HEK293 (cell line): Measurements from ENCODE around the gene IGLON5.
A peak's percentile ranks its signal among the peaks of the same experiment; 100 is the strongest.

Experiments
- GLIS1 ChIP-seq: fragments of 450-650 bp; formaldehyde crosslinking; IDR thresholded peaks from 2 replicates; pipeline ENCODE4 v1.5.1; 2016; ENCODE audit warnings: missing biosample characterization, missing genetic modification characterization
- GLIS2 ChIP-seq: fragments of 450-650 bp; formaldehyde crosslinking; IDR thresholded peaks from 2 replicates; pipeline ENCODE4 v1.5.1; 2016; ENCODE audit warnings: missing biosample characterization, missing genetic modification characterization
- KLF8 ChIP-seq: fragments of 450-650 bp; formaldehyde crosslinking; IDR thresholded peaks from 2 replicates; pipeline ENCODE4 v1.5.1; 2016; ENCODE audit warnings: missing biosample characterization, missing genetic modification characterization
- KLF9 ChIP-seq: fragments of 450-650 bp; formaldehyde crosslinking; IDR thresholded peaks from 2 replicates; pipeline ENCODE4 v1.5.1; 2016; ENCODE audit warnings: missing biosample characterization, missing genetic modification characterization, low read depth
- SP2 ChIP-seq: fragments of 450-650 bp; formaldehyde crosslinking; IDR thresholded peaks from 2 replicates; pipeline ENCODE4 v1.5.1; 2016; ENCODE audit warnings: missing biosample characterization, missing genetic modification characterization
- SP3 ChIP-seq: fragments of 450-650 bp; formaldehyde crosslinking; IDR thresholded peaks from 2 replicates; pipeline ENCODE4 v1.5.1; 2016; ENCODE audit warnings: missing biosample characterization, missing genetic modification characterization
- SP7 ChIP-seq: fragments of 450-650 bp; formaldehyde crosslinking; IDR thresholded peaks from 2 replicates; pipeline ENCODE4 v1.5.1; 2016; ENCODE audit warnings: missing biosample characterization, missing genetic modification characterization
- ZBTB11 ChIP-seq: fragments of 450-650 bp; formaldehyde crosslinking; conservative IDR thresholded peaks from 2 replicates; pipeline ENCODE4 v1.5.1; 2016; ENCODE audit warnings: low read depth, missing biosample characterization, missing genetic modification characterization
- ZEB2 ChIP-seq: fragments of 450-650 bp; formaldehyde crosslinking; IDR thresholded peaks from 2 replicates; pipeline ENCODE4 v1.5.1; 2016; ENCODE audit warnings: missing biosample characterization, missing genetic modification characterization
- ZFHX2 ChIP-seq: fragments of 450-650 bp; formaldehyde crosslinking; conservative IDR thresholded peaks from 2 replicates; pipeline ENCODE4 v1.5.1; 2016; ENCODE audit warnings: missing biosample characterization, missing genetic modification characterization
- ZNF16 ChIP-seq: fragments of 450-650 bp; formaldehyde crosslinking; IDR thresholded peaks from 2 replicates; pipeline ENCODE4 v1.5.1; 2016; ENCODE audit warnings: low read depth, missing biosample characterization, missing genetic modification characterization
- ZNF341 ChIP-seq: fragments of 450-650 bp; formaldehyde crosslinking; IDR thresholded peaks from 2 replicates; pipeline ENCODE4; 2016; ENCODE audit warnings: low read depth, missing biosample characterization, missing genetic modification characterization
- ZNF354C ChIP-seq: fragments of 450-650 bp; formaldehyde crosslinking; IDR thresholded peaks from 2 replicates; pipeline ENCODE4 v1.5.1; 2016; ENCODE audit warnings: missing biosample characterization, missing genetic modification characterization, low read depth, borderline replicate concordance
- ZNF366 ChIP-seq: fragments of 450-650 bp; formaldehyde crosslinking; conservative IDR thresholded peaks from 2 replicates; pipeline ENCODE4 v1.5.1; 2016; ENCODE audit warnings: missing biosample characterization, missing genetic modification characterization
- ZNF48 ChIP-seq: fragments of 450-650 bp; formaldehyde crosslinking; IDR thresholded peaks from 2 replicates; pipeline ENCODE4 v1.5.1; 2016; ENCODE audit warnings: missing biosample characterization, missing genetic modification characterization
- ZNF596 ChIP-seq: fragments of 450-650 bp; IDR thresholded peaks from 2 replicates; pipeline ENCODE4 v1.5.0; 2018; ENCODE audit warnings: missing biosample characterization, mild to moderate bottlenecking, missing genetic modification characterization, moderate library complexity
- ZNF600 ChIP-seq: fragments of 450-650 bp; formaldehyde crosslinking; IDR thresholded peaks from 2 replicates; pipeline ENCODE4 v1.5.1; 2016; ENCODE audit warnings: missing biosample characterization, missing genetic modification characterization
- ZNF658 ChIP-seq: fragments of 450-650 bp; formaldehyde crosslinking; IDR thresholded peaks from 2 replicates; pipeline ENCODE4; 2016; ENCODE audit warnings: missing biosample characterization, missing genetic modification characterization
- TF ChIP-seq, protein P1 (sequence below): fragments of 450-650 bp; formaldehyde crosslinking; IDR thresholded peaks from 2 replicates; pipeline ENCODE4 v1.5.1; 2016; ENCODE audit warnings: missing biosample characterization, missing genetic modification characterization
- TF ChIP-seq, protein P2 (sequence below): fragments of 450-650 bp; formaldehyde crosslinking; IDR thresholded peaks from 2 replicates; pipeline ENCODE4 v1.5.1; 2017; ENCODE audit warnings: missing biosample characterization, missing genetic modification characterization
- TF ChIP-seq, protein P3 (sequence below): fragments of 450-650 bp; IDR thresholded peaks from 2 replicates; pipeline ENCODE4 v1.5.1; 2018; ENCODE audit warnings: missing biosample characterization, missing genetic modification characterization
- TF ChIP-seq, protein P4 (sequence below): IDR thresholded peaks from 2 replicates; pipeline ENCODE4 v1.6.1; 2011; ENCODE audit warnings: mild to moderate bottlenecking, low read depth, low read length, borderline replicate concordance
- TF ChIP-seq, protein P5 (sequence below): fragments of 450-650 bp; formaldehyde crosslinking; IDR thresholded peaks from 2 replicates; pipeline ENCODE4 v1.5.1; 2017; ENCODE audit warnings: missing biosample characterization, missing genetic modification characterization
- TF ChIP-seq, protein P6 (sequence below): fragments of 450-650 bp; formaldehyde crosslinking; IDR thresholded peaks from 2 replicates; pipeline ENCODE4 v1.5.1; 2016; ENCODE audit warnings: missing biosample characterization, missing genetic modification characterization
- TF ChIP-seq, protein P7 (sequence below): fragments of 450-650 bp; formaldehyde crosslinking; IDR thresholded peaks from 2 replicates; pipeline ENCODE4 v1.5.1; 2016; ENCODE audit warnings: missing biosample characterization, missing genetic modification characterization

Gene IGLON5

DNA sequence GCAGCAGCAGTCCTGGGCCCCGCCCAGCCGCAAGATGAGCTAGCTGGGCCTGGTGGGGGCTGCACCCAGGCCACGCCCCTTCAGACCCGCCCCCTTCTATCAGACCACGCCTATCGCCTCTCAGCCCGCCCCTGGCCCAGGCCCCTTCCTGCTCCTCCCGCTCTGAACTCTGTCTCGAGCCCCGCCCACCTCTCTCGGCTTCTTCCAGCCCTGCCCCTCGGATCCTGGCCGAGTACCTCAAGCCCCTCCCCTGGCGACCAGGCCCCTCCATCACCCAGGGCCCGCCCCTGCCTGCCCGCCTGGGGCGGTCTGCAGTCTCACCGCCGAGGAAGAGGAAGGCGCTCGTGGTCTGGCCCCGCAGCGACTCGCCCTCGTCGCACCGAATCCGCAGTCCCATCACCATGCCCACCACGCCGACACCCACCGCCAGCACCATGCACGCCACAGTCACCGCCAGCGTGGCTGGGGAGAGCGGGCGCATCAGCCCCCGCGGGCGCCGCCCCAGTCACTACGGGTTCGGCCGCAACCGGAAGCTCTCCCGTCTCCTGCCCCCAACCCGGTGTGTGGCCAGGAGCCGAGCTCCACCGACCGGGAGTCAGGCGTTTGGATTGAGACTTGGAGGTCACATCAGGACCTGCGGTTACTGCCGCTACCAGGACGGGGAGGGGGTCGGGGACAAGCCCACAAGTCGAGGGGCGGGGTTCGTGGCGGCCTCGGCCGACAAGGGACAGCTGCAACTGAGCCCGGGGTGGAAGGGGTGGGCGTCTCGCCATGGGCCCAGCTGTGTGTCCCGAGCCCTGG is 56.3 kb downstream of the IGLON5 start (continued):
- TF ChIP-seq, protein P1, sequence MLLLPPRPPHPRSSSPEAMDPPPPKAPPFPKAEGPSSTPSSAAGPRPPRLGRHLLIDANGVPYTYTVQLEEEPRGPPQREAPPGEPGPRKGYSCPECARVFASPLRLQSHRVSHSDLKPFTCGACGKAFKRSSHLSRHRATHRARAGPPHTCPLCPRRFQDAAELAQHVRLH (tag by site-specific recombination) = peak; percentile 40; the same call in 1 of the 2 replicates
- TF ChIP-seq ZNF16 (tag by site-specific recombination) = no peak
- peak; percentile 73 for TF ChIP-seq ZFHX2 (tag by site-specific recombination)
- TF ChIP-seq, protein P2, sequence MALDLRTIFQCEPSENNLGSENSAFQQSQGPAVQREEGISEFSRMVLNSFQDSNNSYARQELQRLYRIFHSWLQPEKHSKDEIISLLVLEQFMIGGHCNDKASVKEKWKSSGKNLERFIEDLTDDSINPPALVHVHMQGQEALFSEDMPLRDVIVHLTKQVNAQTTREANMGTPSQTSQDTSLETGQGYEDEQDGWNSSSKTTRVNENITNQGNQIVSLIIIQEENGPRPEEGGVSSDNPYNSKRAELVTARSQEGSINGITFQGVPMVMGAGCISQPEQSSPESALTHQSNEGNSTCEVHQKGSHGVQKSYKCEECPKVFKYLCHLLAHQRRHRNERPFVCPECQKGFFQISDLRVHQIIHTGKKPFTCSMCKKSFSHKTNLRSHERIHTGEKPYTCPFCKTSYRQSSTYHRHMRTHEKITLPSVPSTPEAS (tag by site-specific recombination) = no peak
- TF ChIP-seq, protein P3, sequence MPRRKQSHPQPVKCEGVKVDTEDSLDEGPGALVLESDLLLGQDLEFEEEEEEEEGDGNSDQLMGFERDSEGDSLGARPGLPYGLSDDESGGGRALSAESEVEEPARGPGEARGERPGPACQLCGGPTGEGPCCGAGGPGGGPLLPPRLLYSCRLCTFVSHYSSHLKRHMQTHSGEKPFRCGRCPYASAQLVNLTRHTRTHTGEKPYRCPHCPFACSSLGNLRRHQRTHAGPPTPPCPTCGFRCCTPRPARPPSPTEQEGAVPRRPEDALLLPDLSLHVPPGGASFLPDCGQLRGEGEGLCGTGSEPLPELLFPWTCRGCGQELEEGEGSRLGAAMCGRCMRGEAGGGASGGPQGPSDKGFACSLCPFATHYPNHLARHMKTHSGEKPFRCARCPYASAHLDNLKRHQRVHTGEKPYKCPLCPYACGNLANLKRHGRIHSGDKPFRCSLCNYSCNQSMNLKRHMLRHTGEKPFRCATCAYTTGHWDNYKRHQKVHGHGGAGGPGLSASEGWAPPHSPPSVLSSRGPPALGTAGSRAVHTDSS (tag by site-specific recombination) = peak; percentile 94
- no peak for TF ChIP-seq ZNF366 (tag by site-specific recombination)
- peak; percentile 69 for TF ChIP-seq SP7 (tag by site-specific recombination)
- peak; percentile 53; the same call in 1 of the 2 replicates for TF ChIP-seq ZNF341 (tag by site-specific recombination)
- peak; percentile 99 for TF ChIP-seq KLF8 (tag by site-specific recombination)
- peak; percentile 85 for TF ChIP-seq ZNF600 (tag by site-specific recombination)
- TF ChIP-seq, protein P4, sequence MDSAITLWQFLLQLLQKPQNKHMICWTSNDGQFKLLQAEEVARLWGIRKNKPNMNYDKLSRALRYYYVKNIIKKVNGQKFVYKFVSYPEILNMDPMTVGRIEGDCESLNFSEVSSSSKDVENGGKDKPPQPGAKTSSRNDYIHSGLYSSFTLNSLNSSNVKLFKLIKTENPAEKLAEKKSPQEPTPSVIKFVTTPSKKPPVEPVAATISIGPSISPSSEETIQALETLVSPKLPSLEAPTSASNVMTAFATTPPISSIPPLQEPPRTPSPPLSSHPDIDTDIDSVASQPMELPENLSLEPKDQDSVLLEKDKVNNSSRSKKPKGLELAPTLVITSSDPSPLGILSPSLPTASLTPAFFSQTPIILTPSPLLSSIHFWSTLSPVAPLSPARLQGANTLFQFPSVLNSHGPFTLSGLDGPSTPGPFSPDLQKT = no peak; the same call in 1 of the 2 replicates
- TF ChIP-seq, protein P5, sequence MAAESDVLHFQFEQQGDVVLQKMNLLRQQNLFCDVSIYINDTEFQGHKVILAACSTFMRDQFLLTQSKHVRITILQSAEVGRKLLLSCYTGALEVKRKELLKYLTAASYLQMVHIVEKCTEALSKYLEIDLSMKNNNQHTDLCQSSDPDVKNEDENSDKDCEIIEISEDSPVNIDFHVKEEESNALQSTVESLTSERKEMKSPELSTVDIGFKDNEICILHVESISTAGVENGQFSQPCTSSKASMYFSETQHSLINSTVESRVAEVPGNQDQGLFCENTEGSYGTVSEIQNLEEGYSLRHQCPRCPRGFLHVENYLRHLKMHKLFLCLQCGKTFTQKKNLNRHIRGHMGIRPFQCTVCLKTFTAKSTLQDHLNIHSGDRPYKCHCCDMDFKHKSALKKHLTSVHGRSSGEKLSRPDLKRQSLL (tag by site-specific recombination) = peak; percentile 84
- peak; percentile 100 for TF ChIP-seq KLF9
- peak; percentile 57 for TF ChIP-seq ZBTB11
- no peak for TF ChIP-seq ZNF48 (tag by site-specific recombination)
- peak; percentile 99 for TF ChIP-seq SP3 (tag by site-specific recombination)
- no peak for TF ChIP-seq ZNF658 (tag by site-specific recombination)
- TF ChIP-seq, protein P6, sequence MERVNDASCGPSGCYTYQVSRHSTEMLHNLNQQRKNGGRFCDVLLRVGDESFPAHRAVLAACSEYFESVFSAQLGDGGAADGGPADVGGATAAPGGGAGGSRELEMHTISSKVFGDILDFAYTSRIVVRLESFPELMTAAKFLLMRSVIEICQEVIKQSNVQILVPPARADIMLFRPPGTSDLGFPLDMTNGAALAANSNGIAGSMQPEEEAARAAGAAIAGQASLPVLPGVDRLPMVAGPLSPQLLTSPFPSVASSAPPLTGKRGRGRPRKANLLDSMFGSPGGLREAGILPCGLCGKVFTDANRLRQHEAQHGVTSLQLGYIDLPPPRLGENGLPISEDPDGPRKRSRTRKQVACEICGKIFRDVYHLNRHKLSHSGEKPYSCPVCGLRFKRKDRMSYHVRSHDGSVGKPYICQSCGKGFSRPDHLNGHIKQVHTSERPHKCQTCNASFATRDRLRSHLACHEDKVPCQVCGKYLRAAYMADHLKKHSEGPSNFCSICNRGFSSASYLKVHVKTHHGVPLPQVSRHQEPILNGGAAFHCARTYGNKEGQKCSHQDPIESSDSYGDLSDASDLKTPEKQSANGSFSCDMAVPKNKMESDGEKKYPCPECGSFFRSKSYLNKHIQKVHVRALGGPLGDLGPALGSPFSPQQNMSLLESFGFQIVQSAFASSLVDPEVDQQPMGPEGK (tag by site-specific recombination) = peak; percentile 96
- peak; percentile 73 for TF ChIP-seq GLIS1
- peak; percentile 97 for TF ChIP-seq SP2 (tag by site-specific recombination)
- no peak for TF ChIP-seq ZNF354C (tag by site-specific recombination)
- peak; percentile 90 for TF ChIP-seq GLIS2 (tag by site-specific recombination)
- 0 out of 2 replicates have a peak, but pooled peaks have one; percentile 68 for TF ChIP-seq ZEB2 (tag by site-specific recombination)
- TF ChIP-seq ZNF596 (tag by site-specific recombination) = no peak
- TF ChIP-seq, protein P7, sequence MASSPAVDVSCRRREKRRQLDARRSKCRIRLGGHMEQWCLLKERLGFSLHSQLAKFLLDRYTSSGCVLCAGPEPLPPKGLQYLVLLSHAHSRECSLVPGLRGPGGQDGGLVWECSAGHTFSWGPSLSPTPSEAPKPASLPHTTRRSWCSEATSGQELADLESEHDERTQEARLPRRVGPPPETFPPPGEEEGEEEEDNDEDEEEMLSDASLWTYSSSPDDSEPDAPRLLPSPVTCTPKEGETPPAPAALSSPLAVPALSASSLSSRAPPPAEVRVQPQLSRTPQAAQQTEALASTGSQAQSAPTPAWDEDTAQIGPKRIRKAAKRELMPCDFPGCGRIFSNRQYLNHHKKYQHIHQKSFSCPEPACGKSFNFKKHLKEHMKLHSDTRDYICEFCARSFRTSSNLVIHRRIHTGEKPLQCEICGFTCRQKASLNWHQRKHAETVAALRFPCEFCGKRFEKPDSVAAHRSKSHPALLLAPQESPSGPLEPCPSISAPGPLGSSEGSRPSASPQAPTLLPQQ (tag by site-specific recombination) = peak; percentile 68
